Measurements from ENCODE around the gene RHCG. TPM values are rescaled to one million over a fixed set of nuclear protein-coding genes. Genes with fewer than 3 reads are reported as not detected.

RHCG gene
- total RNA-seq, 1 experiment from 2014 or later, result 3.0 TPM

DNA sequence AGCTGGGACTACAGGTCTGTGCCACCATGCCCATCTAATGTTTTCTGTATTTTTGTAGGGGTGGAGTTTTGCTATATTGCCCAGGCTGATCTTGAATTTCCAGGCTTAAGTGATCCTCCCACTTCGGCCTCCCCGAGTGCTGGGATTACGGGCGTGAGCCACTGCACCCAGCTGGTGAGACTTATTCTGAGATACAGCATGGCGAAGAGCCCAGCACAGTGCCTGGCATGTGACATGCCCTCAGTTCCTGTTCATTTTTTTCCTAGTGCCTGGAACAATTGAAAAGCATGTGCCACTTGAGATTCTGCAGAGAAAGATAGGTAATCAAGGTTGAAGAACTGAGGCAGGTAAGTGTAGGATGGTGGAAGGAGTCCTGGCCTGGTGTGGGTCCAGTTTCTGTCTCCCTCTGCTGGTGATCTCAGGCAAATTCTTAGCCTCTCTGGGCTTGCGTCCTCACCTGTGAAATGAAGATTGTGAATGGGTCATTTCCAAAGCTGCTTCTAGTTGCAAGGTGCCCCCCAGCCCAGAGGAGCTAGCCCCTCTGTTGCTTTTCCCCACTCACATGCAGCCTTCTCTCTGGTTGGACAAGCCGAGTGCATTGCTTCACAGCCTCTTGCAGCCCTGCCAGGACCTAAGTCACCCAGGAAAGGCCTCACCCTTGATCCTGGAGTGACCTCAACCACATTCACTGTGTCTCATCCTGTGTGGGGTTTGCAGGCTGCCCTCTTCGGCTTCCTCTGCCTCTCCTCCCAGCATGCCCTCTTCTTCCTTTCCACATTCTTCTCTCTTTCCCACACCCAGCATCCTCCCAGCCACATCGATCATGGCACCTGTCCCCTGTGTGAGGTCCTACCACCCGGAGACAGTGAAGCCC, 4.3 kb upstream of the RHCG start:
- ChIA-PET CTCF (interaction anchor here (0.6 kb wide), 1 partner anchor 577 kb away, joined by 13 read pairs; no protein-coding TSS in a partner anchor), POLR2A (no interaction called here)
- H3K36me3 ChIP-seq (ENCODE audit: control insufficient read depth, insufficient read depth, low read length), result no peaks in the 10 kb centered on the region
- no peak for ATAC-seq
- intact Hi-C loops (cut with micrococcal nuclease; ENCODE audit: unreplicated experiment) (no loop called here), in situ Hi-C loops (cut with HindIII; ENCODE audit: low pct_unique_long_range_greater_than_20kb, low sequenced_read_pairs) (no loop called here)
- TF ChIP-seq POLR2AphosphoS5 (IDR thresholded peaks at IDR 0.05; ENCODE audit: low read depth, low read length), result no peak
- TF ChIP-seq, protein P1, sequence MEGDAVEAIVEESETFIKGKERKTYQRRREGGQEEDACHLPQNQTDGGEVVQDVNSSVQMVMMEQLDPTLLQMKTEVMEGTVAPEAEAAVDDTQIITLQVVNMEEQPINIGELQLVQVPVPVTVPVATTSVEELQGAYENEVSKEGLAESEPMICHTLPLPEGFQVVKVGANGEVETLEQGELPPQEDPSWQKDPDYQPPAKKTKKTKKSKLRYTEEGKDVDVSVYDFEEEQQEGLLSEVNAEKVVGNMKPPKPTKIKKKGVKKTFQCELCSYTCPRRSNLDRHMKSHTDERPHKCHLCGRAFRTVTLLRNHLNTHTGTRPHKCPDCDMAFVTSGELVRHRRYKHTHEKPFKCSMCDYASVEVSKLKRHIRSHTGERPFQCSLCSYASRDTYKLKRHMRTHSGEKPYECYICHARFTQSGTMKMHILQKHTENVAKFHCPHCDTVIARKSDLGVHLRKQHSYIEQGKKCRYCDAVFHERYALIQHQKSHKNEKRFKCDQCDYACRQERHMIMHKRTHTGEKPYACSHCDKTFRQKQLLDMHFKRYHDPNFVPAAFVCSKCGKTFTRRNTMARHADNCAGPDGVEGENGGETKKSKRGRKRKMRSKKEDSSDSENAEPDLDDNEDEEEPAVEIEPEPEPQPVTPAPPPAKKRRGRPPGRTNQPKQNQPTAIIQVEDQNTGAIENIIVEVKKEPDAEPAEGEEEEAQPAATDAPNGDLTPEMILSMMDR (IDR thresholded peaks at IDR 0.05), result peak; percentile 80
- no peak overlapping the region for H3K4me3 ChIP-seq (ENCODE audit: low read depth in 2 of 2, low read length in 2 of 2)
- BruUV-seq (replicated peaks), result no TSS peak
- no peak overlapping the region for H3K27ac ChIP-seq (ENCODE audit: low read length)
- H3K27me3 ChIP-seq (ENCODE audit: control insufficient read depth, insufficient read depth, low read length), result no peaks in the 10 kb centered on the region
- peaks cover 24% of the 10 kb centered on the region for H3K4me1 ChIP-seq (ENCODE audit: control insufficient read depth, insufficient read depth, low read length)
- no peak for DNase-seq (ENCODE audit: low read depth, low spot score)
- no peaks in the 10 kb centered on the region for H3K9me3 ChIP-seq (ENCODE audit: control insufficient read depth, insufficient read depth, low read depth, low read length)

DNA sequence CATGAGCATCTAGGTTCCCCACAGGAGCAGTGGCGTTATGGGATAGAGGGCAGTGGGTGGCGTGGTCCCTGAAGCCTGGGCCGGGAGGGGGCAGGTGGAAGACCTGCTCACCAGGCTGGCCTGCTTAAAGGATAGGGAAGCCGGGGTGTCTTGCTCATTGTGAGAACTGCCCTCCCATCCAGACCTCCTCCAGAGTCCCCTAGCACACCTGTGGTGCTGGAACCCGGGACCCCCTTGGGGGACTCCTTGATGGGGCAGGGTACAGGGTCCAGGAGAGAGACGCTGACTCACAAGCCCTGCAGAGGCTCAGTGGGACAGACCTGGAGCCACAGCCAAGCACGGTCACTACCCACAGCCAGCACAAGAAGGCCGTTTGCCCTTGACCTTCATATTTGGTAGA, 2.8 kb upstream of the RHCG start:
- no TSS peak for BruUV-seq (replicated peaks)
- Histone ChIP-seq H3K27me3 (ENCODE audit: control insufficient read depth, insufficient read depth, low read length) (no peaks in the 10 kb centered on the region), H3K9me3 (ENCODE audit: control insufficient read depth, insufficient read depth, low read depth, low read length) (no peaks in the 10 kb centered on the region), H3K36me3 (ENCODE audit: control insufficient read depth, insufficient read depth, low read length) (no peaks in the 10 kb centered on the region), H3K4me1 (ENCODE audit: control insufficient read depth, insufficient read depth, low read length) (peaks cover 25% of the 10 kb centered on the region), H3K27ac (ENCODE audit: low read length) (peak overlapping the region; percentile 80), H3K4me3 (ENCODE audit: low read depth in 2 of 2, low read length in 2 of 2) (no peak overlapping the region)
- intact Hi-C loops (cut with micrococcal nuclease; ENCODE audit: unreplicated experiment) (no loop called here), in situ Hi-C loops (cut with HindIII; ENCODE audit: low pct_unique_long_range_greater_than_20kb, low sequenced_read_pairs) (no loop called here)
- ChIA-PET POLR2A (no interaction called here), CTCF (no interaction called here)
- no peak for DNase-seq (ENCODE audit: low read depth, low spot score)
- TF ChIP-seq, protein P2, sequence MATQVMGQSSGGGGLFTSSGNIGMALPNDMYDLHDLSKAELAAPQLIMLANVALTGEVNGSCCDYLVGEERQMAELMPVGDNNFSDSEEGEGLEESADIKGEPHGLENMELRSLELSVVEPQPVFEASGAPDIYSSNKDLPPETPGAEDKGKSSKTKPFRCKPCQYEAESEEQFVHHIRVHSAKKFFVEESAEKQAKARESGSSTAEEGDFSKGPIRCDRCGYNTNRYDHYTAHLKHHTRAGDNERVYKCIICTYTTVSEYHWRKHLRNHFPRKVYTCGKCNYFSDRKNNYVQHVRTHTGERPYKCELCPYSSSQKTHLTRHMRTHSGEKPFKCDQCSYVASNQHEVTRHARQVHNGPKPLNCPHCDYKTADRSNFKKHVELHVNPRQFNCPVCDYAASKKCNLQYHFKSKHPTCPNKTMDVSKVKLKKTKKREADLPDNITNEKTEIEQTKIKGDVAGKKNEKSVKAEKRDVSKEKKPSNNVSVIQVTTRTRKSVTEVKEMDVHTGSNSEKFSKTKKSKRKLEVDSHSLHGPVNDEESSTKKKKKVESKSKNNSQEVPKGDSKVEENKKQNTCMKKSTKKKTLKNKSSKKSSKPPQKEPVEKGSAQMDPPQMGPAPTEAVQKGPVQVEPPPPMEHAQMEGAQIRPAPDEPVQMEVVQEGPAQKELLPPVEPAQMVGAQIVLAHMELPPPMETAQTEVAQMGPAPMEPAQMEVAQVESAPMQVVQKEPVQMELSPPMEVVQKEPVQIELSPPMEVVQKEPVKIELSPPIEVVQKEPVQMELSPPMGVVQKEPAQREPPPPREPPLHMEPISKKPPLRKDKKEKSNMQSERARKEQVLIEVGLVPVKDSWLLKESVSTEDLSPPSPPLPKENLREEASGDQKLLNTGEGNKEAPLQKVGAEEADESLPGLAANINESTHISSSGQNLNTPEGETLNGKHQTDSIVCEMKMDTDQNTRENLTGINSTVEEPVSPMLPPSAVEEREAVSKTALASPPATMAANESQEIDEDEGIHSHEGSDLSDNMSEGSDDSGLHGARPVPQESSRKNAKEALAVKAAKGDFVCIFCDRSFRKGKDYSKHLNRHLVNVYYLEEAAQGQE (IDR thresholded peaks at IDR 0.05; ENCODE audit: insufficient read depth in 1 of 2, low read depth in 2 of 2, low read length in 1 of 2), result no peak
- no peak for TF ChIP-seq TCF7L2 (IDR thresholded peaks at IDR 0.05; ENCODE audit: low read depth, low read length)
- no peak for TF ChIP-seq POLR2AphosphoS5 (IDR thresholded peaks at IDR 0.05; ENCODE audit: low read depth, low read length)
- peak; percentile 15 for ATAC-seq

DNA sequence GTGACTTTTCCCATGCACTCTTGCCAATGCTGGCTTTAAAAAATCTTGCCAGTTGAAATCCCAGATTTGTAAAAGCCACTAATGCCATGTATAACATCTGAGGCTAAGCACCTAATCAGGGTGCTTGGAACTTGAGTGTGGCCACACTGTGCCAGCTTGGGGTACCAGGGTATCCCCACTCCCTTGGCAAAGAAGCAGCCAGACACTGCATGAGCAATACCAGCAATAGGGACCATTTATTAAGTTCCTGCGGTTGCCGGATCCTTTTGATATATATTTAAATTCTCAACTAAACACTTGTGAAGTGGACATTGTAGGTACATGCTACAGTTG, 2.2 kb upstream of the RHCG start:
- in situ Hi-C loops (cut with HindIII; ENCODE audit: low pct_unique_long_range_greater_than_20kb, low sequenced_read_pairs), result no loop called here

More for the DNA sequence above, 2.2 kb upstream of the RHCG start:
- intact Hi-C loops (cut with micrococcal nuclease; ENCODE audit: unreplicated experiment), result no loop called here
- Histone ChIP-seq H3K36me3 (ENCODE audit: control insufficient read depth, insufficient read depth, low read length) (no peaks in the 10 kb centered on the region), H3K4me1 (ENCODE audit: control insufficient read depth, insufficient read depth, low read length) (peaks cover 25% of the 10 kb centered on the region), H3K4me3 (ENCODE audit: low read depth in 2 of 2, low read length in 2 of 2) (no peak overlapping the region), H3K27me3 (ENCODE audit: control insufficient read depth, insufficient read depth, low read length) (no peaks in the 10 kb centered on the region), H3K9me3 (ENCODE audit: control insufficient read depth, insufficient read depth, low read depth, low read length) (no peaks in the 10 kb centered on the region), H3K27ac (ENCODE audit: low read length) (peak overlapping the region; percentile 80)
- DNase-seq (ENCODE audit: low read depth, low spot score), result no peak
- BruUV-seq (replicated peaks), result no TSS peak
- no peak for ATAC-seq
- TF ChIP-seq, protein P1 (IDR thresholded peaks at IDR 0.05), result no peak
- TF ChIP-seq, protein P2 (IDR thresholded peaks at IDR 0.05; ENCODE audit: insufficient read depth in 1 of 2, low read depth in 2 of 2, low read length in 1 of 2), result no peak
- peak; percentile 52; the same call in 1 of the 2 replicates for TF ChIP-seq TCF7L2 (IDR thresholded peaks at IDR 0.05; ENCODE audit: low read depth, low read length)
- TF ChIP-seq POLR2AphosphoS5 (IDR thresholded peaks at IDR 0.05; ENCODE audit: low read depth, low read length), result no peak
- TF ChIP-seq SIN3A (IDR thresholded peaks at IDR 0.05; ENCODE audit: borderline replicate concordance, insufficient read depth, low read depth, low read length), result no peak
- POLR2A ChIA-PET, result interaction anchor here (0.6 to 1.0 kb wide), 2 partner anchors 9 to 111 kb away, joined by 6 to 12 read pairs; no protein-coding TSS in a partner anchor
- CTCF ChIA-PET, result interaction anchor here (0.7 kb wide), 1 partner anchor 55 kb away, joined by 11 read pairs; no protein-coding TSS in a partner anchor
